Measurements from ENCODE around the gene ARL15.

- no peak for TF ChIP-seq CTCF (IDR thresholded peaks at IDR 0.05)
- TF ChIP-seq POLR2A (IDR thresholded peaks at IDR 0.05), result no peak
- TF ChIP-seq POLR2AphosphoS5 (IDR thresholded peaks at IDR 0.05), result no peak
- TF ChIP-seq EP300 (IDR thresholded peaks at IDR 0.05), result no peak
These were observed 58.4 kb downstream of the ARL15 start for GRCh38 chr5:54251981-54252380.

All from sigmoid colon (tissue), 4 donors.